Right lobe of liver (tissue), 4 donors: ENCODE data around the gene MPDU1.
A peak's percentile ranks its signal among the peaks of the same experiment; 100 is the strongest.

Experiments used
- CTCF ChIP-seq, 4 donors: fragments of 200-600 bp in 3 of 4; fragments of 450-650 bp in 1 of 4; IDR thresholded peaks; one replicate each; pipeline versions ENCODE4 v1.5.1 to v1.8.0; 2016 to 2022; ENCODE audit warnings: antibody characterized with exemption in 4 of 4, mild to moderate bottlenecking in 2 of 4
- POLR2A ChIP-seq: fragments of 450-650 bp; IDR thresholded peaks from one replicate; pipeline ENCODE4 v1.6.1; 2017; ENCODE audit warnings: antibody characterized with exemption, mild to moderate bottlenecking
- donor health status: DM: no; HTN: no; CAD: no.
- donor health status: DM: no; HTN: no; CAD: no.
- donor health status: DM: no; HTN: yes; CAD: no.

GRCh38 chr17:7548585-7549400 lies 34.9 kb upstream of the MPDU1 start, which contains the start of gene TNFSF12:
- TF ChIP-seq CTCF (IDR thresholded peaks at IDR 0.05) (peak in 1 of 4 donors; percentile 11), POLR2A (peak; percentile 47)
